BLaER1 (cell line): Measurements from ENCODE around the gene NEK8.
"Not testable (repeated sequence)": the region's sequence is repeated elsewhere in the genome, so short reads cannot be mapped to it uniquely, and the experiment has no call there.

Experiments
- H3K27ac ChIP-seq: shearing (Covaris generic); formaldehyde crosslinking; 2 replicates; pipeline ENCODE4 v1.8.1; 2022
- H3K27me3 ChIP-seq: shearing (Covaris generic); formaldehyde crosslinking; 2 replicates; pipeline ENCODE4 v1.8.1; 2022
- H3K36me3 ChIP-seq: shearing (Covaris generic); formaldehyde crosslinking; 2 replicates; pipeline ENCODE4 v1.8.1; 2022
- H3K4me1 ChIP-seq: shearing (Covaris generic); formaldehyde crosslinking; 2 replicates; pipeline ENCODE4 v1.8.1; 2022
- H3K4me2 ChIP-seq: shearing (Covaris generic); formaldehyde crosslinking; 2 replicates; pipeline ENCODE4 v1.8.1; 2022
- H3K4me3 ChIP-seq: shearing (Covaris generic); formaldehyde crosslinking; 2 replicates; pipeline ENCODE4 v1.8.1; 2022
- H3K9ac ChIP-seq: shearing (Covaris generic); formaldehyde crosslinking; 2 replicates; pipeline ENCODE4 v1.8.1; 2022
- H3K9me3 ChIP-seq: shearing (Covaris generic); formaldehyde crosslinking; 2 replicates; pipeline ENCODE4 v1.8.1; 2022
- H4K20me1 ChIP-seq: shearing (Covaris generic); formaldehyde crosslinking; 2 replicates; pipeline ENCODE4 v1.8.1; 2022
- Cebpa-rat ChIP-seq: shearing (Covaris generic); IDR thresholded peaks from 2 replicates; pipeline ENCODE4 v1.8.1; 2022

Gene NEK8

GRCh38 chr17:28717578-28718332, 10.8 kb upstream of the NEK8 start, which contains the start of gene RAB34:
RAB34 (minus strand) TSS chr17:28717868; CDS start chr17:28717266, 602 bp downstream.
- Histone ChIP-seq H3K36me3 (peaks cover 54% of the 10 kb centered on the region), H3K9me3 (no peaks in the 10 kb centered on the region), H3K27me3 (no peaks in the 10 kb centered on the region), H4K20me1 (peaks cover 55% of the 10 kb centered on the region), H3K27ac (peak within 1 kb of the TSS; percentile 99), H3K4me3 (peak within 1 kb of the TSS; percentile 84), H3K4me2 (peak within 1 kb of the TSS; percentile 98), H3K9ac (peak within 1 kb of the TSS; percentile 98), H3K4me1 (peaks cover 67% of the 10 kb centered on the region)
- no peak for TF ChIP-seq Cebpa-rat

GRCh38 chr17:28718333-28719020, 10.1 kb upstream of the NEK8 start:
- Histone ChIP-seq H4K20me1 (peaks cover 62% of the 10 kb centered on the region), H3K9ac (peak overlapping the region; percentile 98), H3K9me3 (no peaks in the 10 kb centered on the region), H3K27me3 (no peaks in the 10 kb centered on the region), H3K27ac (peak overlapping the region; percentile 99), H3K4me3 (peak overlapping the region; percentile 84), H3K4me2 (peak overlapping the region; percentile 98), H3K4me1 (peaks cover 67% of the 10 kb centered on the region), H3K36me3 (peaks cover 54% of the 10 kb centered on the region)
- no peak for TF ChIP-seq Cebpa-rat

- Histone ChIP-seq H3K4me1 (peaks cover 67% of the 10 kb centered on the region), H3K9me3 (no peaks in the 10 kb centered on the region), H3K4me2 (peak overlapping the region; percentile 98), H3K27ac (peak overlapping the region; percentile 99), H3K36me3 (peaks cover 54% of the 10 kb centered on the region), H4K20me1 (peaks cover 68% of the 10 kb centered on the region), H3K9ac (peak overlapping the region; percentile 98), H3K27me3 (no peaks in the 10 kb centered on the region), H3K4me3 (peak overlapping the region; percentile 84)
- no peak for TF ChIP-seq Cebpa-rat
Observed at GRCh38 chr17:28719021-28719433, 9.6 kb upstream of the NEK8 start.

GRCh38 chr17:28720247-28720996, 8.2 kb upstream of the NEK8 start:
- Histone ChIP-seq H3K27me3 (no peaks in the 10 kb centered on the region), H4K20me1 (peaks cover 69% of the 10 kb centered on the region), H3K4me3 (peak overlapping the region; percentile 84), H3K9me3 (no peaks in the 10 kb centered on the region), H3K4me1 (peaks cover 71% of the 10 kb centered on the region), H3K27ac (peak overlapping the region; percentile 99), H3K36me3 (peaks cover 52% of the 10 kb centered on the region), H3K4me2 (peak overlapping the region; percentile 100), H3K9ac (peak overlapping the region; percentile 98)
- TF ChIP-seq Cebpa-rat = no peak

- not testable (repeated sequence) for H3K27me3 ChIP-seq, H3K9me3 ChIP-seq
- Histone ChIP-seq H3K4me1 (peaks cover 70% of the 10 kb centered on the region), H3K4me3 (peak overlapping the region; percentile 84), H3K4me2 (peak overlapping the region; percentile 100), H3K9ac (peak overlapping the region; percentile 98), H3K27ac (peak overlapping the region; percentile 99), H3K36me3 (peaks cover 47% of the 10 kb centered on the region), H4K20me1 (peaks cover 68% of the 10 kb centered on the region)
Observed at GRCh38 chr17:28720997-28721329, 7.6 kb upstream of the NEK8 start.

- Histone ChIP-seq H3K27me3 (no peaks in the 10 kb centered on the region), H3K36me3 (peaks cover 46% of the 10 kb centered on the region), H3K9me3 (no peaks in the 10 kb centered on the region), H3K4me1 (peaks cover 66% of the 10 kb centered on the region), H3K4me2 (peak overlapping the region; percentile 100), H3K4me3 (peak overlapping the region; percentile 84), H3K9ac (peak overlapping the region; percentile 98), H4K20me1 (peaks cover 59% of the 10 kb centered on the region), H3K27ac (peak overlapping the region; percentile 99; the same call in 1 of the 2 replicates)
- TF ChIP-seq Cebpa-rat = no peak
Observed at GRCh38 chr17:28722417-28723158, 6.0 kb upstream of the NEK8 start.

GRCh38 chr17:28723159-28723835, 5.3 kb upstream of the NEK8 start:
- Histone ChIP-seq H3K4me3 (peak overlapping the region; percentile 84; the same call in 1 of the 2 replicates), H3K4me1 (peaks cover 71% of the 10 kb centered on the region)

GRCh38 chr17:28723836-28724499, 4.6 kb upstream of the NEK8 start:
- not testable (repeated sequence) for H3K4me3 ChIP-seq, H3K27me3 ChIP-seq, H3K9me3 ChIP-seq, H3K27ac ChIP-seq
- Histone ChIP-seq H3K4me2 (peak overlapping the region; percentile 100), H3K36me3 (peaks cover 46% of the 10 kb centered on the region), H4K20me1 (peaks cover 59% of the 10 kb centered on the region), H3K4me1 (peaks cover 65% of the 10 kb centered on the region), H3K9ac (peak overlapping the region; percentile 98; the same call in 1 of the 2 replicates)

More at GRCh38 chr17:28723159-28723835, 5.3 kb upstream of the NEK8 start:
- Histone ChIP-seq H3K4me2 (peak overlapping the region; percentile 100), H3K27ac (no peak overlapping the region), H3K9ac (peak overlapping the region; percentile 98), H4K20me1 (peaks cover 59% of the 10 kb centered on the region), H3K9me3 (no peaks in the 10 kb centered on the region), H3K36me3 (peaks cover 46% of the 10 kb centered on the region), H3K27me3 (no peaks in the 10 kb centered on the region)
- TF ChIP-seq Cebpa-rat = no peak
